IMR-90 (cell line): ENCODE results near the gene MAP10. TPM values are rescaled to one million over a fixed set of nuclear protein-coding genes. Genes with fewer than 3 reads are reported as not detected.

Experiments used
- ATAC-seq: fragments of 200-7000 bp; cut with Tn5 transposase; 2 replicates; pipeline ENCODE4 v1.9.1; 2020; ENCODE audit warnings: low read depth, mild to moderate bottlenecking, moderate library complexity
- BruUV-seq: library from RNA; stranded (reverse); fragments of 400-500 nt; replicated peaks from 2 replicates; lab custom pipeline; 2021; lab: Mats Ljungman, UMichigan
- CTCF ChIA-PET: fragments of 300-600 bp; formaldehyde crosslinking; extraction: SDS; loops from one replicate; lab custom pipeline; 2021; ENCODE audit warnings: antibody characterized with exemption; lab: Yijun Ruan, JAX
- POLR2A ChIA-PET: fragments of 300-600 bp; sonication (Branson Sonifier 250); formaldehyde crosslinking; loops from one replicate; lab custom pipeline; 2022; ENCODE audit warnings: antibody characterized with exemption; ENCODE audit not compliant: unreplicated experiment; lab: Charles Lee
- DNase-seq: peaks from one replicate; pipeline ENCODE4 v3.0.0; 2013
- H2AFZ ChIP-seq: replicated peaks from 2 replicates; pipeline ENCODE3; 2013; ENCODE audit warnings: low read length, mild to moderate bottlenecking; ENCODE audit not compliant: poor library complexity
- H2AK5ac ChIP-seq: 2 replicates; pipeline ENCODE4 v1.6.1; 2013; ENCODE audit warnings: low read depth, low read length, inconsistent platforms
- H2AK9ac ChIP-seq: replicated peaks from 2 replicates; pipeline ENCODE3; 2013; ENCODE audit warnings: mild to moderate bottlenecking, low read depth, low read length, moderate library complexity; ENCODE audit not compliant: poor library complexity
- H2BK120ac ChIP-seq: 2 replicates; pipeline ENCODE4 v1.6.1; 2013; ENCODE audit warnings: low read depth, low read length, inconsistent platforms
- H2BK15ac ChIP-seq: 3 replicates; pipeline ENCODE4 v1.6.1; 2013; ENCODE audit warnings: low read depth, low read length, inconsistent platforms
- H2BK20ac ChIP-seq: 2 replicates; pipeline ENCODE4 v1.6.1; 2013; ENCODE audit warnings: low read depth, mild to moderate bottlenecking, inconsistent platforms, low read length, moderate library complexity
- H2BK5ac ChIP-seq: 2 replicates; pipeline ENCODE4 v1.6.1; 2013; ENCODE audit warnings: mild to moderate bottlenecking, low read depth, low read length, inconsistent platforms; ENCODE audit not compliant: poor library complexity, severe bottlenecking
- H3K14ac ChIP-seq: replicated peaks from 2 replicates; pipeline ENCODE4 v1.6.1; 2013; ENCODE audit warnings: low read depth, low read length, inconsistent platforms
- H3K18ac ChIP-seq: 2 replicates; pipeline ENCODE4 v1.6.1; 2013; ENCODE audit warnings: low read depth, low read length, control low read depth
- H3K23ac ChIP-seq: 2 replicates; pipeline ENCODE4 v1.6.1; 2013; ENCODE audit warnings: low read depth, low read length, inconsistent platforms
- H3K27ac ChIP-seq: 2 replicates; pipeline ENCODE4 v1.5.1; 2013; ENCODE audit warnings: mild to moderate bottlenecking, control low read depth, low read length; ENCODE audit not compliant: insufficient read depth
- H3K27me3 ChIP-seq: 2 replicates; pipeline ENCODE4 v1.6.1; 2013; ENCODE audit warnings: low read length; ENCODE audit not compliant: control insufficient read depth, insufficient read depth
- H3K36me3 ChIP-seq: 2 replicates; pipeline ENCODE4 v1.6.1; 2013; ENCODE audit warnings: low read length, mixed read lengths; ENCODE audit not compliant: control insufficient read depth, insufficient read depth
- H3K4ac ChIP-seq: 2 replicates; pipeline ENCODE4 v1.6.1; 2013; ENCODE audit warnings: low read depth, low read length, inconsistent platforms
- H3K4me1 ChIP-seq: 2 replicates; pipeline ENCODE4 v1.6.1; 2013; ENCODE audit warnings: low read length, mixed read lengths; ENCODE audit not compliant: control insufficient read depth, insufficient read depth
- H3K4me2 ChIP-seq: 2 replicates; pipeline ENCODE4 v1.6.1; 2013; ENCODE audit warnings: low read depth, mild to moderate bottlenecking, control low read depth, low read length, moderate library complexity
- H3K4me3 ChIP-seq: 2 replicates; pipeline ENCODE4 v1.5.1; 2013; ENCODE audit warnings: low read depth, mild to moderate bottlenecking, control low read depth, low read length, moderate library complexity; ENCODE audit not compliant: insufficient read depth
- H3K56ac ChIP-seq: 2 replicates; pipeline ENCODE4 v1.6.1; 2013; ENCODE audit warnings: low read length, inconsistent platforms; ENCODE audit not compliant: insufficient read depth; ENCODE audit errors: extremely low read depth
- H3K79me1 ChIP-seq, 2 experiments: 2 replicates each; pipeline ENCODE4 v1.6.1; 2013; ENCODE audit warnings: low read length in 2 of 2, inconsistent platforms in 1 of 2, low read depth in 1 of 2
- H3K9ac ChIP-seq: 2 replicates; pipeline ENCODE4 v1.6.1; 2013; ENCODE audit warnings: low read depth, low read length, control low read depth
- H3K9me1 ChIP-seq: 2 replicates; pipeline ENCODE4 v1.6.1; 2013; ENCODE audit warnings: low read length, inconsistent platforms; ENCODE audit not compliant: insufficient read depth
- H3K9me3 ChIP-seq: 2 replicates; pipeline ENCODE4 v1.6.1; 2013; ENCODE audit warnings: low read length; ENCODE audit not compliant: control insufficient read depth, insufficient read depth
- H4K20me1 ChIP-seq: 2 replicates; pipeline ENCODE4 v1.6.1; 2013; ENCODE audit warnings: low read length, inconsistent platforms; ENCODE audit not compliant: insufficient read depth
- H4K5ac ChIP-seq: 2 replicates; pipeline ENCODE4 v1.6.1; 2013; ENCODE audit warnings: mild to moderate bottlenecking, low read depth, low read length, control low read depth
- H4K8ac ChIP-seq, 2 experiments: 2 replicates each; pipeline ENCODE4 v1.6.1; 2013; ENCODE audit warnings: low read depth in 2 of 2, low read length in 2 of 2, control low read depth in 1 of 2, inconsistent platforms in 1 of 2
- H4K91ac ChIP-seq: 2 replicates; pipeline ENCODE4 v1.6.1; 2013; ENCODE audit warnings: low read depth, low read length, inconsistent platforms; ENCODE audit not compliant: insufficient read depth
- BHLHE40 ChIP-seq: fragments of 150-350 bp; IDR thresholded peaks from 2 replicates; pipeline ENCODE4 v1.6.1; 2016; ENCODE audit warnings: mild to moderate bottlenecking, low read depth, low read length
- CEBPB ChIP-seq: IDR thresholded peaks from 2 replicates; pipeline ENCODE4 v1.6.1; 2012; ENCODE audit warnings: low read depth, low read length, improper control_type of control experiment
- CHD1 ChIP-seq: IDR thresholded peaks from 2 replicates; pipeline ENCODE4 v1.6.1; 2012; ENCODE audit warnings: low read depth, low read length, improper control_type of control experiment
- FOS ChIP-seq: fragments of 150-350 bp; IDR thresholded peaks from 2 replicates; pipeline ENCODE4 v1.6.1; 2016; ENCODE audit warnings: low read depth, low read length
- MAFK ChIP-seq: IDR thresholded peaks from 2 replicates; pipeline ENCODE4 v1.6.1; 2012; ENCODE audit warnings: low read depth, low read length, improper control_type of control experiment
- MAZ ChIP-seq: IDR thresholded peaks from 2 replicates; pipeline ENCODE4 v1.6.1; 2012; ENCODE audit warnings: low read depth, mild to moderate bottlenecking, low read length, improper control_type of control experiment, moderate library complexity, borderline replicate concordance
- MXI1 ChIP-seq: IDR thresholded peaks from 2 replicates; pipeline ENCODE4 v1.6.1; 2012; ENCODE audit warnings: low read depth, mild to moderate bottlenecking, low read length, moderate library complexity, borderline replicate concordance
- NFE2L2 ChIP-seq: fragments of 150-350 bp; IDR thresholded peaks from 2 replicates; pipeline ENCODE4 v1.6.1; 2016; ENCODE audit warnings: low read depth, mild to moderate bottlenecking, low read length
- POLR2A ChIP-seq: IDR thresholded peaks from 2 replicates; pipeline ENCODE4 v1.6.1; 2012; ENCODE audit warnings: mild to moderate bottlenecking, low read depth, low read length
- RAD21 ChIP-seq: IDR thresholded peaks from 2 replicates; pipeline ENCODE4 v1.6.1; 2012; ENCODE audit warnings: low read length, improper control_type of control experiment
- RCOR1 ChIP-seq: IDR thresholded peaks from 2 replicates; pipeline ENCODE4 v1.6.1; 2012; ENCODE audit warnings: mild to moderate bottlenecking, low read length, improper control_type of control experiment; ENCODE audit not compliant: insufficient replicate concordance
- RFX5 ChIP-seq: IDR thresholded peaks from 2 replicates; pipeline ENCODE4 v1.8.0; 2012; ENCODE audit warnings: low read depth, mild to moderate bottlenecking, low read length, moderate library complexity
- SMC3 ChIP-seq: fragments of 150-350 bp; IDR thresholded peaks from 2 replicates; pipeline ENCODE4 v1.6.1; 2016; ENCODE audit warnings: low read depth, mild to moderate bottlenecking, antibody characterized with exemption, low read length, moderate library complexity
- WGBS, 2 experiments: methylation state at CpG; one replicate each; pipeline versions ENCODE4 v1.1.5 to v1.1.7; 2013; ENCODE audit warnings: missing lambda C conversion rate in 2 of 2; ENCODE audit not compliant: insufficient read length in 1 of 2; ENCODE audit errors: extremely low coverage in 2 of 2; 5-methylcytosine and 5-hydroxymethylcytosine counted together
- dilution Hi-C: fragments of 300-500 bp; cut with HindIII; formaldehyde crosslinking; loops from one replicate; pipeline ENCODE4 v1.14.3; 2018; ENCODE audit warnings: low sequenced_read_pairs; ENCODE audit not compliant: unreplicated experiment
- in situ Hi-C: fragments of 300-500 bp; cut with MboI; formaldehyde crosslinking; loops from 3 replicates; pipeline ENCODE4 v1.14.3; 2019; ENCODE audit warnings: low sequenced_read_pairs, inconsistent platforms, mixed read lengths
- intact Hi-C: fragments of 100-400 bp; cut with micrococcal nuclease; formaldehyde crosslinking; loops from 2 replicates; pipeline ENCODE4 v1.10.0; 2022
- polyA plus RNA-seq, 3 experiments: library from polyadenylated mRNA; depleted of rRNA; stranded (reverse); fragments of >200 nt; gene quantifications; 2 replicates each; pipeline ENCODE4 v1.2.3, GENCODE V29; 2012; ENCODE audit warnings: low replicate concordance in 1 of 3
- total RNA-seq: library from RNA; depleted of rRNA; stranded (reverse); fragments of >200 nt; gene quantifications from 2 replicates; pipeline ENCODE4 v1.2.3, GENCODE V29; 2012
- TF ChIP-seq, protein P1 (sequence below): conservative IDR thresholded peaks from 2 replicates; pipeline ENCODE4 v1.5.1; 2012; ENCODE audit warnings: mild to moderate bottlenecking, low read depth, low read length, improper control_type of control experiment
- TF ChIP-seq, protein P2 (sequence below): fragments of 150-350 bp; IDR thresholded peaks from 2 replicates; pipeline ENCODE4 v1.6.1; 2016; ENCODE audit warnings: low read depth, mild to moderate bottlenecking, low read length, moderate library complexity, borderline replicate concordance
- TF ChIP-seq, protein P3 (sequence below): fragments of 150-350 bp; IDR thresholded peaks from 2 replicates; pipeline ENCODE4 v1.6.1; 2017; ENCODE audit warnings: mild to moderate bottlenecking, antibody characterized with exemption, low read length, low read depth

Gene MAP10
- total and polyA plus RNA-seq, 2 of the 4 experiments (the other 2 are of a cell fraction) = 1.0 to 1.1 TPM

DNA sequence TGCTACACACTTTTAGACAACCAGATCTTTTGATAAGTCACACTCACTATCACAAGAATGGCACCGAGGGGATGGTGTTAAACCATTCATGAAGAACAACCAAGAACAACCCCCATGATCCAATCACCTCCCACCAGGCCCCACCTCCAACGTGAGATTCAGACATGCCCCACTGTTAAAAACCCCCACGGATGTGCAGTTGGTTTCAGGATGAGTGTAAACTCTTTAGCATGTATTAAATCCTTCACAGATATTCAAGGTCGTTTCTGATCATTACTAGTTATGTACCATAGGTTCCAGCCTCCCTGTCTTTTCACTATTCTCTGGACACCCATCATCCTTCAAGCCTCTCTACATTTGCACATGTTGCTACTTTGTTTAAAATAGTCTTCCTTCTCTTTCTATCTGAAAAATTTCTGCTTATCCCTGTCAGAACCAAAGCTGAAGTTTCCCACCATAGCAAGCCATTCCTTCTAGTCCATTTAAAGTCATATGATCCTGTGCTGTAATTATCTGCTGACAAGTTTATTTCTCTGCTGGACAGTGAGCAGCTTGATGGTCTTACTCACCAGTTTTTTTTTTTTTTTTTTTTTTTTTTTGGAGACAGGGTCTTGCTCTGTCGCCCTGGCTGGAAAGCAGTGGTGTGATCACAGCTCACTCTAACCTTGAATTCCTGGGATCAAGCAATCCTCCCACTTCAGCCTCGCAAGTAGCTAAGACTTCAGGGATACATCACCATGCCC, 36.8 kb downstream of the MAP10 start:
- ChIA-PET POLR2A (no interaction called here), CTCF (no interaction called here)
- Histone ChIP-seq H3K79me1 (no peaks in the 10 kb centered on the region), H2BK120ac (no peak overlapping the region), H3K9ac (no peak overlapping the region), H3K14ac (no peak overlapping the region), H3K4me1 (no peaks in the 10 kb centered on the region), H4K20me1 (no peaks in the 10 kb centered on the region), H3K36me3 (no peaks in the 10 kb centered on the region), H2BK20ac (no peak overlapping the region), H2BK15ac (no peak overlapping the region), H4K8ac (no peak overlapping the region), H3K18ac (no peak overlapping the region), H3K9me1 (no peaks in the 10 kb centered on the region), H2AFZ (no peak overlapping the region), H4K5ac (no peak overlapping the region), H2AK9ac (no peak overlapping the region), H3K4me3 (no peak overlapping the region), H3K4ac (no peak overlapping the region), H3K23ac (no peak overlapping the region), H3K4me2 (no peak overlapping the region), H2BK5ac (no peak overlapping the region), H4K91ac (no peak overlapping the region), H3K27ac (no peak overlapping the region), H2AK5ac (no peak overlapping the region), H3K27me3 (no peaks in the 10 kb centered on the region), H3K9me3 (no peaks in the 10 kb centered on the region), H3K56ac (no peak overlapping the region)
- WGBS, 2 experiments = no CpG with 5 or more reads among the region's 6 CpGs
- dilution Hi-C loops = loop anchor here (25.0 kb wide), 1 partner anchor 95 kb away; no protein-coding TSS in a partner anchor
- TF ChIP-seq RAD21 (no peak), CHD1 (no peak), RCOR1 (no peak), POLR2A (no peak), FOS (no peak), SMC3 (no peak), MAFK (no peak), NFE2L2 (no peak), RFX5 (no peak), BHLHE40 (no peak), CEBPB (no peak), MXI1 (no peak), MAZ (no peak)
- TF ChIP-seq, protein P1, sequence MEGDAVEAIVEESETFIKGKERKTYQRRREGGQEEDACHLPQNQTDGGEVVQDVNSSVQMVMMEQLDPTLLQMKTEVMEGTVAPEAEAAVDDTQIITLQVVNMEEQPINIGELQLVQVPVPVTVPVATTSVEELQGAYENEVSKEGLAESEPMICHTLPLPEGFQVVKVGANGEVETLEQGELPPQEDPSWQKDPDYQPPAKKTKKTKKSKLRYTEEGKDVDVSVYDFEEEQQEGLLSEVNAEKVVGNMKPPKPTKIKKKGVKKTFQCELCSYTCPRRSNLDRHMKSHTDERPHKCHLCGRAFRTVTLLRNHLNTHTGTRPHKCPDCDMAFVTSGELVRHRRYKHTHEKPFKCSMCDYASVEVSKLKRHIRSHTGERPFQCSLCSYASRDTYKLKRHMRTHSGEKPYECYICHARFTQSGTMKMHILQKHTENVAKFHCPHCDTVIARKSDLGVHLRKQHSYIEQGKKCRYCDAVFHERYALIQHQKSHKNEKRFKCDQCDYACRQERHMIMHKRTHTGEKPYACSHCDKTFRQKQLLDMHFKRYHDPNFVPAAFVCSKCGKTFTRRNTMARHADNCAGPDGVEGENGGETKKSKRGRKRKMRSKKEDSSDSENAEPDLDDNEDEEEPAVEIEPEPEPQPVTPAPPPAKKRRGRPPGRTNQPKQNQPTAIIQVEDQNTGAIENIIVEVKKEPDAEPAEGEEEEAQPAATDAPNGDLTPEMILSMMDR = no peak
- TF ChIP-seq, protein P2, sequence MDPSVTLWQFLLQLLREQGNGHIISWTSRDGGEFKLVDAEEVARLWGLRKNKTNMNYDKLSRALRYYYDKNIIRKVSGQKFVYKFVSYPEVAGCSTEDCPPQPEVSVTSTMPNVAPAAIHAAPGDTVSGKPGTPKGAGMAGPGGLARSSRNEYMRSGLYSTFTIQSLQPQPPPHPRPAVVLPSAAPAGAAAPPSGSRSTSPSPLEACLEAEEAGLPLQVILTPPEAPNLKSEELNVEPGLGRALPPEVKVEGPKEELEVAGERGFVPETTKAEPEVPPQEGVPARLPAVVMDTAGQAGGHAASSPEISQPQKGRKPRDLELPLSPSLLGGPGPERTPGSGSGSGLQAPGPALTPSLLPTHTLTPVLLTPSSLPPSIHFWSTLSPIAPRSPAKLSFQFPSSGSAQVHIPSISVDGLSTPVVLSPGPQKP = no peak
- TF ChIP-seq, protein P3, sequence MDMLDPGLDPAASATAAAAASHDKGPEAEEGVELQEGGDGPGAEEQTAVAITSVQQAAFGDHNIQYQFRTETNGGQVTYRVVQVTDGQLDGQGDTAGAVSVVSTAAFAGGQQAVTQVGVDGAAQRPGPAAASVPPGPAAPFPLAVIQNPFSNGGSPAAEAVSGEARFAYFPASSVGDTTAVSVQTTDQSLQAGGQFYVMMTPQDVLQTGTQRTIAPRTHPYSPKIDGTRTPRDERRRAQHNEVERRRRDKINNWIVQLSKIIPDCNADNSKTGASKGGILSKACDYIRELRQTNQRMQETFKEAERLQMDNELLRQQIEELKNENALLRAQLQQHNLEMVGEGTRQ = no peak
- BruUV-seq = no TSS peak
- ATAC-seq = no peak
- in situ Hi-C loops = no loop called here
- no peak for DNase-seq
- intact Hi-C loops = no loop called here
